GM12878 (cell line): Measurements from ENCODE around the gene INO80D. TPM values are rescaled to one million over a fixed set of nuclear protein-coding genes. Genes with fewer than 3 reads are reported as not detected.

Experiments
- ATAC-seq: fragments of 200-7000 bp; cut with Tn5 transposase; 3 replicates; pipeline ENCODE4 v1.9.1; 2020; ENCODE audit warnings: mild to moderate bottlenecking, moderate library complexity
- BruUV-seq: library from RNA; stranded (reverse); fragments of 400-500 nt; replicated peaks from 2 replicates; lab custom pipeline; 2021; lab: Mats Ljungman, UMichigan
- CTCF ChIA-PET: fragments of 300-600 bp; sonication (Branson Sonifier 250); formaldehyde crosslinking; extraction: SDS; loops from one replicate; lab custom pipeline; 2021; ENCODE audit warnings: inconsistent platforms; lab: Yijun Ruan, JAX
- POLR2A ChIA-PET: fragments of 350-600 bp; formaldehyde crosslinking; extraction: SDS; loops from one replicate; lab custom pipeline; 2021; ENCODE audit warnings: inconsistent platforms; lab: Charles Lee
- RAD21 ChIA-PET: fragments of 300-600 bp; sonication (Branson Sonifier 250); formaldehyde crosslinking; loops from one replicate; lab custom pipeline; 2023; ENCODE audit warnings: antibody characterized with exemption; ENCODE audit not compliant: unreplicated experiment; lab: Charles Lee
- SMC1A ChIA-PET: fragments of 300-600 bp; sonication (Branson Sonifier 250); formaldehyde crosslinking; loops from one replicate; lab custom pipeline; 2023; ENCODE audit not compliant: unreplicated experiment, uncharacterized antibody; lab: Charles Lee
- DNase-seq: peaks from one replicate; pipeline ENCODE4 v3.0.0-alpha.2; 2011; ENCODE audit warnings: low read depth, low spot score
- FAIRE-seq: peaks from 3 replicates; lab custom pipeline; 2011; peaks lifted over from hg19 to GRCh38; lab: Jason Lieb, UNC
- H2AFZ ChIP-seq: 2 replicates; pipeline ENCODE4 v1.6.0; 2011; ENCODE audit warnings: low read depth, low read length, control low read depth; ENCODE audit not compliant: control insufficient read depth
- H3K27ac ChIP-seq: 2 replicates; pipeline ENCODE4 v1.5.1; 2011; ENCODE audit warnings: control low read depth; ENCODE audit not compliant: control insufficient read depth, insufficient read depth
- H3K27me3 ChIP-seq, 2 experiments: replicated peaks in 1 of 2; 2 replicates each; pipeline versions ENCODE4 v1.6.0 to v1.6.1; 2011; ENCODE audit warnings: low read length in 1 of 2; ENCODE audit not compliant: control insufficient read depth in 2 of 2, insufficient read depth in 2 of 2
- H3K36me3 ChIP-seq, 2 experiments: 2 replicates each; pipeline ENCODE4 v1.5.1; 2011; ENCODE audit warnings: low read length in 1 of 2; ENCODE audit not compliant: control insufficient read depth in 2 of 2, insufficient read depth in 2 of 2
- H3K4me1 ChIP-seq: 2 replicates; pipeline ENCODE4 v1.6.1; 2011; ENCODE audit warnings: mild to moderate bottlenecking, low read length, moderate library complexity, mixed read lengths; ENCODE audit not compliant: control insufficient read depth, insufficient read depth
- H3K4me2 ChIP-seq: 2 replicates; pipeline ENCODE4 v1.6.0; 2011; ENCODE audit warnings: control low read depth; ENCODE audit not compliant: control insufficient read depth, insufficient read depth
- H3K4me3 ChIP-seq: fragments of 200-600 bp; sonication (generic); 2 replicates; pipeline ENCODE4 v1.5.1; 2016
- H3K79me2 ChIP-seq: 2 replicates; pipeline ENCODE4 v1.6.0; 2011; ENCODE audit warnings: low read length; ENCODE audit not compliant: control insufficient read depth, insufficient read depth
- H3K9ac ChIP-seq: 2 replicates; pipeline ENCODE4 v1.8.0; 2011; ENCODE audit warnings: low read length, control low read depth, mixed read lengths; ENCODE audit not compliant: control insufficient read depth, insufficient read depth
- H3K9me3 ChIP-seq: replicated peaks from 3 replicates; pipeline ENCODE4 v1.5.1; 2011; ENCODE audit warnings: mild to moderate bottlenecking, low read length; ENCODE audit not compliant: control insufficient read depth, insufficient read depth
- H4K20me1 ChIP-seq: 2 replicates; pipeline ENCODE4 v1.6.0; 2011; ENCODE audit not compliant: control insufficient read depth, insufficient read depth
- ASH2L ChIP-seq: fragments of 300-600, 200-600 bp; sonication (generic); IDR thresholded peaks from 2 replicates; pipeline ENCODE4 v1.6.1; 2017; ENCODE audit warnings: low read depth, mild to moderate bottlenecking, borderline replicate concordance
- BMI1 ChIP-seq: fragments of 450-650 bp; IDR thresholded peaks from 2 replicates; pipeline ENCODE4 v1.6.1; 2016; ENCODE audit warnings: mild to moderate bottlenecking, moderate library complexity, borderline replicate concordance
- CBX5 ChIP-seq: sonication (generic); IDR thresholded peaks from 2 replicates; pipeline ENCODE4 v1.6.1; 2016; ENCODE audit warnings: low read depth, moderate library complexity, mild to moderate bottlenecking, inconsistent platforms
- CEBPB ChIP-seq, 2 experiments: fragments of 150-350 bp in 1 of 2; IDR thresholded peaks; 2 replicates each; pipeline ENCODE4 v1.6.1; 2012 to 2014; ENCODE audit warnings: low read depth in 2 of 2, low read length in 2 of 2, borderline replicate concordance in 1 of 2, inconsistent platforms in 1 of 2
- E2F4 ChIP-seq: IDR thresholded peaks from 2 replicates; pipeline ENCODE4 v1.6.1; 2012; ENCODE audit warnings: low read depth, low read length, improper control_type of control experiment
- FOXK2 ChIP-seq: fragments of 450-650 bp; IDR thresholded peaks from 2 replicates; pipeline ENCODE4 v1.6.1; 2017; ENCODE audit warnings: mild to moderate bottlenecking, moderate library complexity
- IRF3 ChIP-seq: fragments of 450-650 bp; IDR thresholded peaks from 2 replicates; pipeline ENCODE4 v1.6.1; 2014; ENCODE audit warnings: mild to moderate bottlenecking
- KLF5 ChIP-seq: fragments of 450-650 bp; IDR thresholded peaks from 2 replicates; pipeline ENCODE4 v1.6.1; 2014; ENCODE audit warnings: mild to moderate bottlenecking; ENCODE audit not compliant: partially characterized antibody
- NFYB ChIP-seq: IDR thresholded peaks from 2 replicates; pipeline ENCODE4 v1.6.1; 2011; ENCODE audit warnings: low read depth, mild to moderate bottlenecking, low read length, improper control_type of control experiment, moderate library complexity; ENCODE audit not compliant: insufficient read depth
- NKRF ChIP-seq: fragments of 450-650 bp; conservative IDR thresholded peaks from 2 replicates; pipeline ENCODE4 v1.6.1; 2017; ENCODE audit warnings: mild to moderate bottlenecking, moderate library complexity
- NR2F1 ChIP-seq: fragments of 450-650 bp; conservative IDR thresholded peaks from 2 replicates; pipeline ENCODE4 v1.6.1; 2017; ENCODE audit warnings: mild to moderate bottlenecking
- RCOR1 ChIP-seq: conservative IDR thresholded peaks from 2 replicates; pipeline ENCODE4 v1.6.1; 2012; ENCODE audit warnings: low read depth, low read length, improper control_type of control experiment
- SIN3A ChIP-seq: IDR thresholded peaks from 2 replicates; pipeline ENCODE4 v1.6.1; 2012; ENCODE audit warnings: low read depth, low read length, improper control_type of control experiment
- SMARCA5 ChIP-seq: fragments of 450-650 bp; IDR thresholded peaks from 2 replicates; pipeline ENCODE4 v1.6.1; 2017; ENCODE audit warnings: mild to moderate bottlenecking
- YY1 ChIP-seq: IDR thresholded peaks from 2 replicates; pipeline ENCODE4 v1.6.1; 2011; ENCODE audit warnings: low read depth, mild to moderate bottlenecking, low read length
- ZNF384 ChIP-seq: IDR thresholded peaks from 2 replicates; pipeline ENCODE4 v1.6.1; 2012; ENCODE audit warnings: low read depth, mild to moderate bottlenecking, low read length, improper control_type of control experiment, borderline replicate concordance
- ZNF687 ChIP-seq: fragments of 450-650 bp; IDR thresholded peaks from 2 replicates; pipeline ENCODE4 v1.6.1; 2017; ENCODE audit warnings: mild to moderate bottlenecking, moderate library complexity
- ZZZ3 ChIP-seq: IDR thresholded peaks from 2 replicates; pipeline ENCODE4 v1.6.1; 2011; ENCODE audit warnings: low read depth; ENCODE audit not compliant: control insufficient read depth, insufficient read length
- in situ Hi-C: fragments of 300-500 bp; cut with MboI; formaldehyde crosslinking; loops from 9 replicates; pipeline ENCODE4 v1.14.3; 2018; ENCODE audit warnings: mixed read lengths
- intact Hi-C: fragments of 100-400 bp; cut with micrococcal nuclease; formaldehyde crosslinking; loops from one replicate; pipeline ENCODE4 v1.14.2; 2022; ENCODE audit not compliant: unreplicated experiment
- polyA plus RNA-seq, 11 experiments: library from polyadenylated mRNA; depleted of rRNA in 4 of 11; unstranded in 6 of 11; stranded (reverse) in 5 of 11; fragments of >200 nt; fragmentation: Nextera tagmentation in 4 of 11; fragmentation: Illumina TruSeq in 1 of 11; extraction: Ambion mirVana in 4 of 11; extraction: Trizol in 1 of 11; gene quantifications; 1 replicate in 1 of 11; 2 replicates in 10 of 11; pipeline versions ENCODE4 v1.2.1 to v1.2.3, GENCODE V29; 2011 to 2016; ENCODE audit warnings: inconsistent platforms in 2 of 11, missing spikeins in 2 of 11, low read depth in 1 of 11
- total RNA-seq, 4 experiments: library from RNA; depleted of rRNA in 3 of 4; stranded (reverse); fragments of >200 nt in 3 of 4; fragmentation: Illumina TruSeq in 1 of 4; extraction: Trizol in 1 of 4; gene quantifications; 2 replicates each; pipeline versions ENCODE4 v1.2.1 to v1.2.3, GENCODE V29; 2013 to 2021

The INO80D gene
- total and polyA plus RNA-seq, 10 of the 15 experiments (the other 5 are each of a cell fraction or from before 2014, with no cell fraction given): 0.73 to 16.3 (median 4.7) TPM

GRCh38 chr2:206125901-206126300 is 39.9 kb upstream of the INO80D start:
- no TSS peak for BruUV-seq
- no peak for TF ChIP-seq SIN3A
- no peak for TF ChIP-seq BMI1
- TF ChIP-seq NFYB: no peak
- no peak for TF ChIP-seq ZZZ3
- TF ChIP-seq IRF3: no peak
- no peak for TF ChIP-seq ZNF687
- no peak for TF ChIP-seq NKRF
- TF ChIP-seq RCOR1: no peak
- TF ChIP-seq SMARCA5: no peak
- no peak for TF ChIP-seq CBX5
- no peak for TF ChIP-seq KLF5
- no peak for TF ChIP-seq CEBPB (IDR thresholded peaks at IDR 0.05; ENCODE audit: borderline replicate concordance in 1 of 2, low read depth in 2 of 2, low read length in 2 of 2)
- no peak for TF ChIP-seq E2F4
- no peak for TF ChIP-seq ZNF384
- TF ChIP-seq ASH2L: no peak
- TF ChIP-seq YY1: no peak
- no peak for TF ChIP-seq FOXK2
- TF ChIP-seq NR2F1: no peak
- H2AFZ ChIP-seq: no peak overlapping the region
- ATAC-seq (no peak), DNase-seq (no peak), FAIRE-seq (no peak)
- ChIA-PET RAD21 (interaction anchor here (0.6 kb wide), 1 partner anchor 27 kb away, joined by 3 read pairs; no protein-coding TSS in a partner anchor), POLR2A (no interaction called here), SMC1A (interaction anchor here (1.1 kb wide), 1 partner anchor 20 kb away, joined by 3 read pairs; no protein-coding TSS in a partner anchor), CTCF (interaction anchor here (0.6 kb wide), 1 partner anchor 112 kb away, joined by 3 read pairs; no protein-coding TSS in a partner anchor)
- no peak overlapping the region for H3K4me2 ChIP-seq
- H3K9ac ChIP-seq: no peak overlapping the region
- H3K27ac ChIP-seq: no peak overlapping the region
- H3K4me1 ChIP-seq: no peaks in the 10 kb centered on the region
- H3K27me3 ChIP-seq: no peaks in the 10 kb centered on the region
- no peak overlapping the region for H3K4me3 ChIP-seq
- no peaks in the 10 kb centered on the region for H3K9me3 ChIP-seq
- in situ Hi-C loops: no loop called here
- peaks cover 2 to 21% of the 10 kb centered on the region in 2 experiments for H3K36me3 ChIP-seq
- no peaks in the 10 kb centered on the region for H3K79me2 ChIP-seq
- intact Hi-C loops: no loop called here
- no peaks in the 10 kb centered on the region for H4K20me1 ChIP-seq
